Endothelial cell of umbilical vein (primary cell): ENCODE data around the gene CCM2.

Experiments used
- EZH2 ChIP-seq: IDR thresholded peaks from 2 replicates; pipeline ENCODE4 v1.6.1; 2012; ENCODE audit warnings: borderline replicate concordance, low read depth, mild to moderate bottlenecking, moderate library complexity, low read length, inconsistent platforms; ENCODE audit not compliant: severe bottlenecking
- POLR2A ChIP-seq: IDR thresholded peaks from 2 replicates; pipeline ENCODE4 v1.6.1; 2012; ENCODE audit warnings: low read depth, mild to moderate bottlenecking, control low read depth, low read length
- TF ChIP-seq, protein P1 (sequence below), 2 donors: IDR thresholded peaks; 1 replicate in 1 of 2; 2 replicates in 1 of 2; pipeline ENCODE4 v1.5.1; 2011; ENCODE audit warnings: low read length in 2 of 2, mild to moderate bottlenecking in 2 of 2, moderate library complexity in 2 of 2, control low read depth in 1 of 2, inconsistent platforms in 1 of 2, low read depth in 1 of 2; ENCODE audit not compliant: insufficient read depth in 1 of 2; ENCODE audit errors: extremely low read depth in 1 of 2

DNA sequence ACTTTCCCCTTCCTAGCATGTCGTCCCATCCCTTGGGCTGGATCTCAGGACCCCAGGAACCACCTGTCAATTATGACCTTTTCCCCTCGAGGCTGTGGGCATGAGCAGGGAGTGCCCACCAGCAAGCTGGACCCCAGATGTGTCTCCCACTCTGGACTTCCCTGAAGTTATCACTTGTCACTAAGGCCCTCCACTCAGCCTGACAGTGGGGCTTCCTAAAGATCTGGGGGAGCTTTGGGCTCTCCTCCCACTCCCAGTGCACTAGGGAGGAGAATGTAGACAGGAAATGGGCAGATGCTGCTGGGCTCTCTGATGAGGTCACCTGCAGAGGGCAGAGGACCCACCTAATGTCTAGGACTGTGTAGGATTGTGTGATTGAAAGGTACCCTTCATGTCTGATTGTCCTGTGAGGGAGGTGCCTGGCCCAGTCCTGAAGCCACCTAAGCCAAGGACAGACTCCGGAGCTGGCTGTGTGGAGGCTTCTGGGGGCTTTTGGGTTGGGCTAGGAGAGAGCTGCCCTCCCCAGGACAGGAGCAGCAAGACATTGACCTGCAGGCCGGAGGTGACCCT lies 39.9 kb upstream of the CCM2 start:
- TF ChIP-seq EZH2 (no peak), POLR2A (no peak)
- TF ChIP-seq, protein P1, sequence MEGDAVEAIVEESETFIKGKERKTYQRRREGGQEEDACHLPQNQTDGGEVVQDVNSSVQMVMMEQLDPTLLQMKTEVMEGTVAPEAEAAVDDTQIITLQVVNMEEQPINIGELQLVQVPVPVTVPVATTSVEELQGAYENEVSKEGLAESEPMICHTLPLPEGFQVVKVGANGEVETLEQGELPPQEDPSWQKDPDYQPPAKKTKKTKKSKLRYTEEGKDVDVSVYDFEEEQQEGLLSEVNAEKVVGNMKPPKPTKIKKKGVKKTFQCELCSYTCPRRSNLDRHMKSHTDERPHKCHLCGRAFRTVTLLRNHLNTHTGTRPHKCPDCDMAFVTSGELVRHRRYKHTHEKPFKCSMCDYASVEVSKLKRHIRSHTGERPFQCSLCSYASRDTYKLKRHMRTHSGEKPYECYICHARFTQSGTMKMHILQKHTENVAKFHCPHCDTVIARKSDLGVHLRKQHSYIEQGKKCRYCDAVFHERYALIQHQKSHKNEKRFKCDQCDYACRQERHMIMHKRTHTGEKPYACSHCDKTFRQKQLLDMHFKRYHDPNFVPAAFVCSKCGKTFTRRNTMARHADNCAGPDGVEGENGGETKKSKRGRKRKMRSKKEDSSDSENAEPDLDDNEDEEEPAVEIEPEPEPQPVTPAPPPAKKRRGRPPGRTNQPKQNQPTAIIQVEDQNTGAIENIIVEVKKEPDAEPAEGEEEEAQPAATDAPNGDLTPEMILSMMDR (IDR thresholded peaks at IDR 0.05; ENCODE audit: extremely low read depth in 1 of 2, insufficient read depth in 1 of 2, low read depth in 1 of 2, low read length in 2 of 2), result no peak
